Measurements from ENCODE around the gene FRY.

FRY gene

DNA sequence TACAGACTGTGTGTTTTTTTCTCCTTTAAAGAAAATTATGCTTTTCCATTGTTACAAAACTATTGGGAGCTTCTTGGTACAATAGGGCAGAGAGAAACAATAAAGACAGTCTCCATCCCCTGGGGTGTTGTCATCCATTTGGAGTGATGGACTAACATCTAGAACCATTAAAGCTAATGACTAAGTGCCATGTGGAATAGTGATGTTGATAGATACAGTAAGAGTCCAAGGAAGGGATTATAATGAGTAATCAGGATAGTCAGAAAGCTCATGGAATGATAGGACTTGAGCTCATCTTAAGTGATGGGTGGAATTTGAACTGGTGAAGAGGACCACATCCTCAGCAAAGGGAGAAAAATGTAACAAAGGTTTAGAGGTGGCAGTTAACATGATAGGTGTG is 24.1 kb upstream of the FRY start:
- no peak overlapping the region for H3K4me3 ChIP-seq (ENCODE audit: low read depth, low read length)
- DNase-seq (ENCODE audit: low read depth) = no peak
- TF ChIP-seq, protein P1, sequence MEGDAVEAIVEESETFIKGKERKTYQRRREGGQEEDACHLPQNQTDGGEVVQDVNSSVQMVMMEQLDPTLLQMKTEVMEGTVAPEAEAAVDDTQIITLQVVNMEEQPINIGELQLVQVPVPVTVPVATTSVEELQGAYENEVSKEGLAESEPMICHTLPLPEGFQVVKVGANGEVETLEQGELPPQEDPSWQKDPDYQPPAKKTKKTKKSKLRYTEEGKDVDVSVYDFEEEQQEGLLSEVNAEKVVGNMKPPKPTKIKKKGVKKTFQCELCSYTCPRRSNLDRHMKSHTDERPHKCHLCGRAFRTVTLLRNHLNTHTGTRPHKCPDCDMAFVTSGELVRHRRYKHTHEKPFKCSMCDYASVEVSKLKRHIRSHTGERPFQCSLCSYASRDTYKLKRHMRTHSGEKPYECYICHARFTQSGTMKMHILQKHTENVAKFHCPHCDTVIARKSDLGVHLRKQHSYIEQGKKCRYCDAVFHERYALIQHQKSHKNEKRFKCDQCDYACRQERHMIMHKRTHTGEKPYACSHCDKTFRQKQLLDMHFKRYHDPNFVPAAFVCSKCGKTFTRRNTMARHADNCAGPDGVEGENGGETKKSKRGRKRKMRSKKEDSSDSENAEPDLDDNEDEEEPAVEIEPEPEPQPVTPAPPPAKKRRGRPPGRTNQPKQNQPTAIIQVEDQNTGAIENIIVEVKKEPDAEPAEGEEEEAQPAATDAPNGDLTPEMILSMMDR (IDR thresholded peaks at IDR 0.05; ENCODE audit: control insufficient read depth, extremely low read depth, insufficient read depth) = no peak

DNA sequence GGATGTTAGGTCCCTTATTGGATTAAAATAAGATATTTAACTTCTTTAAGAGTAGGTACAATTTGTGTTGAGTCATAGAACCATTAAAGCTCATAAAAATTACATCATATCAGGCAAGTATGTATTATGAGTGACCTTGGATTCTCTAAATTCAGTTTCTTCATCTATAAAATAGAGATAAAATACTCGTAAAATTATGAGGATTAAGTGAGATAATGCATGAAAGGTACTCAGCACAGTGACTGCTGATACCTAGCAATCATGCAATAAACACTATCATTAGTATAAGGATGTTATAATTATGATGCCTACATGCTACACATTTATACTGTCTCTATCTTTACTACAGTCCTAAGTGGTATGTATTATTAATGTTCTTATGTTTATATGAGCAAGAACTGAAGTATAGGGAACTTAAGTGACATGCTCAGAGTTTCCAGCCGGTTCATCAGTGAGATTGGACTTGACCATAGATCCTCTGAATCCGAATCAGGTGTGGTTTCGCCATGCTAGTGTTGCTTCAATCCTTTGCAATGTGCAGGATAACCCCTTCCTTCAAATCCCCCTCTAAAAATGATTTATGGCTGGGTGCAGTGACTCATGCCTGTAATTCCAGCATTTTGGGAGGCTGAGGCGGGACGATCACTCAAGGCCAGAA is 22.9 kb upstream of the FRY start:
- no peak for DNase-seq (ENCODE audit: low read depth)
- no peak overlapping the region for H3K4me3 ChIP-seq (ENCODE audit: low read depth, low read length)
- TF ChIP-seq, protein P1 (IDR thresholded peaks at IDR 0.05; ENCODE audit: control insufficient read depth, extremely low read depth, insufficient read depth) = no peak

DNA sequence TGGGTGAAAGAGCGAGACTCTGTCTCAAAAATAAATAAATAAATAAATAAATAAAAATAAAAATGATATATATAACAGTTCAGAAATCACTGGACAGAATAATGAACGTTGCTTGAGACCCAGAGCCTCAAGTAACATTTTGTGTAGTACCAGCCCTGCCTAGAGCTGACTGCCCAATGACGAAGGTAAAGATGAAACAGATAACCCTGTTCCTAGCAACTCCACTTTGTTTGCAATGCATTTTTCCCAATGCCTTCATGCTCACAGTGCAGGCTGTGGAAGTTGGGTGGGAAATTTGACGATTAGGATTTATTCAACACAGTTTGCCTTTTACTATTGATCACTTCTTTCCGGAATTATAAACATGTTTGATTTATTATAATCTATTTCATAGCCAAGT is 22.2 kb upstream of the FRY start:
- no peak overlapping the region for H3K4me3 ChIP-seq (ENCODE audit: low read depth, low read length)
- no peak for DNase-seq (ENCODE audit: low read depth)
- TF ChIP-seq, protein P1 (IDR thresholded peaks at IDR 0.05; ENCODE audit: control insufficient read depth, extremely low read depth, insufficient read depth) = no peak

DNA sequence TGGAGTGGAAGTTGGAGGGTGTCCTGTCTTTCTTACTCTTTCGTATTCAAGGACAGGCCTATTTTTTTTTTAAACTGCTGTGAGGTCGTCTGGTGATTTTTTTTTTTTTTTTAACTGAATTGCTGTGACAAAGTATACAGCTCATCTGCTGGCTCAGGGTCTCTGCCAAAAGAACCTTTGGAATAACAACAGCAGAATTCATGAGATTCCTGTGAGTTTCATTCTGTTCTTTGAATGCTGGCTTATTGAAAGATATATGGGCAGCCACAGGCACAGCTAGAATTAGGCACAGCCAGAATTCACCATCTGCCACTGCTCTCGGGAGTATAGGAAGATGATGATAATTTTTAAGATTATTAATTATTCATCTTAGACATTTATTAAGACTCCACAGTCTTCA is 21.4 kb upstream of the FRY start:
- no peak overlapping the region for H3K4me3 ChIP-seq (ENCODE audit: low read depth, low read length)
- DNase-seq (ENCODE audit: low read depth) = no peak
- TF ChIP-seq, protein P1 (IDR thresholded peaks at IDR 0.05; ENCODE audit: control insufficient read depth, extremely low read depth, insufficient read depth) = no peak

DNA sequence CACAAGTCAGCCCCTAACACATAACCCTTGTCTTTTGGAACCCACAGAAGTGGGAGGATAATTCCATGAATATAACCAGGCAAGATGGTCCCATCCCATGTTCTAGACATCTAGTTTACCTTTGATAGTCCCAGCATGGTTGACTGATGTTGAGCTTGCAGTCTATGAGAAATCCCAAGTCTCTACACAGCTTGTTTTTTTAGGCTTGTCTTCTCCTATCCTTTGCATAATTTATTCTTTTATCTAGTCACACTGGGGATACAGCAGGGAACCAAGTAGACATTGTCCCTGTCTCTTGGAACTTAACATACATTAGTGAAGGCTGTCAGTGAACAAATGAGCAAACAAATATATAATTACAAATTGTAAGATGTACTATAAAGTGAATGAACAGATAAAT is 19.6 kb upstream of the FRY start:
- DNase-seq (ENCODE audit: low read depth) = no peak
- no peak overlapping the region for H3K4me3 ChIP-seq (ENCODE audit: low read depth, low read length)
- TF ChIP-seq, protein P1 (IDR thresholded peaks at IDR 0.05; ENCODE audit: control insufficient read depth, extremely low read depth, insufficient read depth) = no peak

DNA sequence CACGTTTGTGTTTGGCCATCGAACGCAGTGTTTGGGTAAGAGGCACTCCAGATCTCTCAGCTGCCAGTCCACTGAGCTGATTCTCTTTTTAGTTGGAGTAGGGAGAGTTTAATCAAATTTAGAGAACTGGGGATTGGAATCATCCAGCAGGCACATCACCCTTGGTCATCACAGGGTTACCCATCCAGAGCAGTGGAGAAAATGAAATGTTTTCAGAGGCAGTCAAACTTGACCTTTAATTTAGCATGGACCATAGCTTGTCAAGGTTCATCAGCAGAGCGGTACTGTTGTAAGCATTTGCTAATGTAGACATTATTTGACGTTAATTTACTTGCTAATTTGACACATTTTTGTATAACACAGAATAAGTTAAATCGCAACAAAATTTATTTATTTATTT is 18.4 kb upstream of the FRY start:
- no peak overlapping the region for H3K4me3 ChIP-seq (ENCODE audit: low read depth, low read length)
- no peak for DNase-seq (ENCODE audit: low read depth)
- TF ChIP-seq, protein P1 (IDR thresholded peaks at IDR 0.05; ENCODE audit: control insufficient read depth, extremely low read depth, insufficient read depth) = no peak

DNA sequence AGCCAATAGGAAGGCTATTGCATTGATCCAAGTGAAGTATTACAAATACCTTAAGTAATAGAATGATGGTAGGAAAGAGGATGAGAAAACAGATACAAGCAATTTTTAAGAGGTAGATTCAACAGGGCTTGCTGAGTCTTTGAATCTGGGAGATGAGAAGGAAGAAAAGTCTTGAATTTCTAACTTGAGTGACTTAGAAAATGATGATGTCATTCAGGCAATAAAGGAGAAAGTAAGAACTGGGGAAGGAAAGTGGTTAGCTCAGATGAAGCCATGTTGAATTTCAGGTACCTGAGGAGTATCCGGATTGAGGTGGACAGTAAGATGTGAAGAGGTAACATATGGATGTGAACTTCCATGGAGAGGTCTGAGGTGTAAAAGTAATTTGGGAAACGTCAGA is 15.5 kb upstream of the FRY start:
- H3K4me3 ChIP-seq (ENCODE audit: low read depth, low read length) = no peak overlapping the region
- TF ChIP-seq, protein P1 (IDR thresholded peaks at IDR 0.05; ENCODE audit: control insufficient read depth, extremely low read depth, insufficient read depth) = no peak
- no peak for DNase-seq (ENCODE audit: low read depth)

All from LNCaP clone FGC (cell line).